SH-SY5Y (cell line): Measurements from ENCODE around the gene PLCL1.

Experiments used
- GATA2 ChIP-seq: IDR thresholded peaks from 2 replicates; pipeline ENCODE4 v1.6.1; 2011; ENCODE audit warnings: mild to moderate bottlenecking, low read depth, low read length
- GATA3 ChIP-seq: IDR thresholded peaks from 2 replicates; pipeline ENCODE4 v1.6.1; 2011; ENCODE audit warnings: low read depth, mild to moderate bottlenecking, low read length, moderate library complexity

DNA sequence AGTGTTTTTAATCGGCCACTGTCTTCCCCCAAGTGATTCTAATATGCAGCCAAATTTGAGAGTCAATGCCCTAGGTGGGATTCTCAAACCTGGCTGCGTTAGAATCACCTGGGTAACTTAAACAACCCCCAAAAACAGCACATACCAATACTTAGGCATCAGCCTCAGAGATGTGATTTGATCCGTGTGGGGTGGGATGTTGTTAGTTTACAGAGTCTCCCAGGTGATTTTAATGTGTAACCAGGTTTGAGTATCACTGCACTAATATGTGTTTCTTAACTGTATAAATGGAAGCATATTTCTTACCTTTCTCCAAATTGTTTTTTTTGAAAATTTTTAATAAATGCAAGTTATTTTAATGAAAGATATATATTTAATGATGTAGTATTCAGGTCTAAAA is 135.4 kb downstream of the PLCL1 start:
- no peak for TF ChIP-seq GATA2
- no peak for TF ChIP-seq GATA3
